GM19099 (cell line): ENCODE results near the gene CLP1.

ENCODE experiments used
- POLR2A ChIP-seq: IDR thresholded peaks from 3 replicates; pipeline ENCODE4 v1.6.1; 2011; ENCODE audit warnings: low read depth; ENCODE audit not compliant: insufficient read length; ENCODE audit errors: extremely low read depth

The CLP1 gene

GRCh38 chr11:57637626-57638004 is 19.9 kb upstream of the CLP1 start:
- TF ChIP-seq POLR2A, result no peak

DNA sequence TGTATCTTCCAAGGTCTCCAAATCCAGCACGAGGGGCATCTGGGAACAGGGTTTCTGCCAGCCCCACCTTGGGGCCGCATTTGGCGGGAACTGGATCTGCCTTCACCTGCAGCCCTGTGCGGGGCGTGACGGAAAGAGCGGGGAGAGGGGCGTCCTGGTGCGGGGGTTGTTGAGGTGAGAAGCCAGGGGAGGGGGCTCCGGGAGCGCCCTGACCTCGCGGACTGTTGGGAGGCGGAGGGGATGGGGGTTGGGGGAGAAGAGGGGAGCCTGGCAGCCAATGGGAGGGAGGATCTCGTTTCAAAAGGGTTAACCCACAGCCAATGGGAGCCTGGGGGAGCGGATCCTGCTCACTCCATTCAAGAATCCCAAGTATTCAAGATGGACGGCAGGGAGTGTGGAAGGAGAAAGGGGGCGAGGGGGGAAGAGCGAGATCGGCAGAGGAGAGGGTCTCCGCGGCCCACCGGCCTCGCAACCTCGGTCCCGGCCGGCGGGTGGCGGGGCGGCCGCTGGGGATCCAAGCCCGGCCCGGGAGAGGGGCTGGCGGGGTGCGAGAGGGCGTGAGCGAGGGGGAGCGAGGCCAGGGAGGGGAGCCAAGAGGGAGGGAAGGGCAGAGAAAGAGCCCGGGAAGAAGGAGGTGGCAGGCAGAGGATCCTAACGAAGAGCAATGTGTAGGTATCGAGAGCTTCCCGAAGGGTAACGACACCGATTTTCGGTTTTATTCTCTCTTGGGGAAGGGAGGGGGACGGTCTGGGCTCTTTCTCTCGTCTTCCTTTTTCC is 19.4 kb upstream of the CLP1 start:
- no peak for TF ChIP-seq POLR2A

- no peak for TF ChIP-seq POLR2A
Measured at GRCh38 chr11:57638811-57639320, 18.7 kb upstream of the CLP1 start.

GRCh38 chr11:57639321-57640067 is 18.1 kb upstream of the CLP1 start:
- no peak for TF ChIP-seq POLR2A

- no peak for TF ChIP-seq POLR2A
Measured at GRCh38 chr11:57640068-57640800, 17.3 kb upstream of the CLP1 start.

DNA sequence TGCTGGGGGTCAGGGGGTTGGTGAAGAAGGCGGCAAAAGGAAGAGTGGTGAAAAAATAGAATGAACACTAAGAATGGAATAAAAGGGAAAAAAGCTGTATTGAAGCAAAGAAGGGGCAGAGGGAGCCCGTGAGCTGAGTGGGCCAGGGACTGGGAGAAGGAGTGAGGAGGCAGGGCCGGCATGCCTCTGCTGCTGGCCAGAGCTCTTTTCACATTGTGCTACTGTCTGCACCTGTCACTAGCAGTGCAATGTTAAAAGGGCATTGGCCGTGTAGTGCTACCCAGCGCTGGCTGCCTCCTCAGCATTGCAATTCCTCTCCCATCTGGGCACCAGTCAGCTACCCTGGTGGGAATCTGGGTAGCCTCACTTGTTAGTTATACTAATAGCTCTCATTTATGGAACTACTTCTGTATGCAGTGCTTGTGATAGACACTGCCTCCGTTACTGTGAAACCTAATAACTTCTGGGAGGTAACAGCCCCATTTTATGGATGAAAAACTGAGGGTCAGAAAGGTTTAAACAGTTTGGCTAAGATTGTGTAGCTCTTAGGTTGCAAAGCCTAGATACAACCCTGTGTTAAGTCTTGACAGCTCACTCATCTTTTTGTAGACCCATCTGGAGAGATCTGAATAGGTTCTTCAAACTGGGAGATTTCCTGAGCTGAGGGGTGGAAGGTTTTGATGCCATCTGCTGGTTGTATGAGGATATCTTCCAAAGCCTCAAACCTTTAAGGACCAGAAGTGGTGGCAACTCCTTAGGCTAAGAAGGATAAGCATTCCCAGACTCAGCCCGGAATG is 16.4 kb upstream of the CLP1 start:
- TF ChIP-seq POLR2A, result no peak

DNA sequence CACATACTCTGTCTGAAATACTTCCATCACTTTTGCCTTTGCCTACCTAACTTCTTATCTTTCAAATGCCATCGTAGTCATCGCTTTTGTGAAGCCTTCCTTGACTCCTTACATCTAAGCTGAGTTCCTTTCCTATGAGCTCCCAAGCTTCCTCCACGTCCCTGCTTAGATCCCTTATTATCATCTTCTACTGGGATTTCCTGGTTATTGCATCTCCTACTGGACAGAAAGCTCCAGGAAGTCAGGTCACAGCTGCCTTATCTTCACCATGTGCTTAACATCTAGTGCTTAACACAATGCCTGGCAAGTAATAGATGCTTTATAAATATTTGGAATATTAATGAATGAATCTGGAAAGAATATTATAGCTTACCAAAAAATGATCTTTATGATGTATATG is 13.8 kb upstream of the CLP1 start:
- TF ChIP-seq POLR2A, result no peak

GRCh38 chr11:57644748-57645688 is 12.5 kb upstream of the CLP1 start:
- no peak for TF ChIP-seq POLR2A

DNA sequence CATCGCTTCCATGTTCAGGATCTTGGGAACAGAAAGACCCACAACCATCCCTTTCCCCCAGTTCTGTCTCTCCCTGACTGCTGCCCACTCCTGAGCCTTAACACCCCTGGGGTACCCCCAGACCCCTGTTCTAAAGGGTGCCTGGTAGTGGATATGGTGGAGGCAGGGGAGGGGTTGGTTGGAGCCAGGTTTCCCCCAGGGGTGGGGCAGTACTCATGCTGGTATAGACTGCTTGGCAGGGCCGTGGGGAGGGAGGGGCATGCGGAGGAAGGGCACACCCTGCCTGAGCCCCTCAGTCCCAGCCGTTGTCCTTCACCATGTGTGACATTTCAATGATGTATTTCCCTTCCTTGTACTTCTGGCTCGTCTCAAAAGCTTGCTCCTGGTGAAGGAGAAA is 11.9 kb upstream of the CLP1 start:
- no peak for TF ChIP-seq POLR2A

GRCh38 chr11:57646194-57646798 is 11.3 kb upstream of the CLP1 start:
- no peak for TF ChIP-seq POLR2A

DNA sequence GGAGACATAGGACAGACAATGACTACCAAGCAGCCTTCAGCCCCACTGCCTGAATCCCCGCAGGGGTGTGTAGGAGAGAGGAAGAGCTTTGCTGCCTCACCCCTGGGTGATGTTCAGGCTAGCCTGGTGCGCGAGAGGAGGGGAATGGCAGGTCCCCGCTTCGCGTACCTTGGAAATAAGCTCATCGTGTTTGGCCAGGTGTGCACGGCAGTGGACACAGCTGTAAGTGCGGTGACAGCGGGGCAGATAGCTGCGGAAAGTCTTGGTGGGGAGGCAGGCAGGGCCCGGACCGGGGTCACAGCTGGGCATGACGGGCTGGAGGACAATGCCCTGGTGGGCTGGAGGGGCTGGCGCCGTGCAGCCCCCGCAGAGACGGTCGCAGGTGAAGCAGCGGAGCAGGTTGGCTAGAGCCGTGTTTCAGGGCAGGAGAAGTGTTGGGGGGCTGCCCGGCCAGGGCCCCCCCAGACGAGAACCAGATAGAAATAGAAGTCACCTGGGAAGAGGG is 10.7 kb upstream of the CLP1 start:
- TF ChIP-seq POLR2A, result no peak

DNA sequence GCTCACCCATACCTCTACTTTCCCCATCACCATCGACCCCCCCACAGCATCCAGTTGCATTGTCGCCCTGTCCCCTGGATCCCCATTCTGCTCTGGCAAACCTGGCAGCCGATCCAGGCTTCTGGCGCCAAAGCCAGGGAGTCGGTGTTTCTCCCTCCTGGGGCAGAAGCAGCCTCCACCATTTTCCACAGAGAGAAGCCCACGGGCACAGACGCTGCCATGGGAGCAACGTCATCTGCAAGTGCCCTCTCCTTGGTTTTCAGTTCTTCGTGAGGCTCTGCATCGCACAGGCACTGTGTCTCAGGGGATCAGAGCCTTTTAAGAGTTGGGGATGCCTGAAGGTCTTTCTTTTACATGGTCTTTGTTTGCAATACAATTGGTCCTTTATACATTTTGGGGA is 10.2 kb upstream of the CLP1 start:
- TF ChIP-seq POLR2A, result no peak
